Small intestine (tissue), 7 donors: ENCODE results near the gene PNKP. TPM values are rescaled to one million over a fixed set of nuclear protein-coding genes. Genes with fewer than 3 reads are reported as not detected.
A peak's percentile ranks its signal among the peaks of the same experiment; 100 is the strongest.

Experiments used
- DNase-seq, 2 donors: peaks; one replicate each; pipeline versions ENCODE4 v3.0.0 to v3.0.0-alpha.2; 2013
- FAIRE-seq: peaks from 2 replicates; lab custom pipeline; 2012; peaks lifted over from hg19 to GRCh38; lab: Jason Lieb, UNC
- H3K27ac ChIP-seq, 3 donors: one replicate each; pipeline ENCODE4 v1.5.1; 2013; ENCODE audit warnings: low read length in 2 of 3, mild to moderate bottlenecking in 2 of 3, control low read depth in 1 of 3, inconsistent platforms in 1 of 3, low read depth in 1 of 3, moderate library complexity in 1 of 3
- H3K27me3 ChIP-seq, 3 donors: one replicate each; pipeline ENCODE4 v1.6.1; 2013; ENCODE audit warnings: low read length in 3 of 3, inconsistent platforms in 1 of 3; ENCODE audit not compliant: control insufficient read depth in 3 of 3, insufficient read depth in 3 of 3
- H3K36me3 ChIP-seq, 3 donors: one replicate each; pipeline ENCODE4 v1.6.1; 2013; ENCODE audit warnings: low read length in 3 of 3, inconsistent platforms in 1 of 3, low read depth in 1 of 3, mild to moderate bottlenecking in 1 of 3, moderate library complexity in 1 of 3; ENCODE audit not compliant: control insufficient read depth in 3 of 3, insufficient read depth in 2 of 3
- H3K4me1 ChIP-seq, 3 donors: one replicate each; pipeline ENCODE4 v1.6.1; 2013; ENCODE audit warnings: low read length in 2 of 3, inconsistent platforms in 1 of 3, low read depth in 1 of 3, mild to moderate bottlenecking in 1 of 3, moderate library complexity in 1 of 3; ENCODE audit not compliant: control insufficient read depth in 3 of 3, insufficient read depth in 2 of 3
- H3K4me3 ChIP-seq, 3 donors: one replicate each; pipeline ENCODE4 v1.5.1; 2013; ENCODE audit warnings: low read length in 3 of 3, control low read depth in 1 of 3, inconsistent platforms in 1 of 3, low read depth in 1 of 3, mild to moderate bottlenecking in 1 of 3, moderate library complexity in 1 of 3
- H3K9me3 ChIP-seq, 2 donors: one replicate each; pipeline ENCODE4 v1.6.1; 2013; ENCODE audit warnings: low read depth in 1 of 2, low read length in 1 of 2; ENCODE audit not compliant: control insufficient read depth in 2 of 2, insufficient read depth in 1 of 2
- WGBS, 3 donors: extraction: QIAGEN DNeasy Blood & Tissue Kit; methylation state at CpG; one replicate each; pipeline ENCODE4 v1.1.7; 2013; 5-methylcytosine and 5-hydroxymethylcytosine counted together
- polyA plus RNA-seq, 4 donors: library from polyadenylated mRNA; stranded (reverse) in 3 of 4; unstranded in 1 of 4; fragments of 200-250 nt in 3 of 4; fragments of 120-200 nt in 1 of 4; gene quantifications; one replicate each; pipeline versions ENCODE4 v1.2.1 to v1.2.3, GENCODE V29; 2013
- donor health status: healthy with polysubstance abuse.
- donor health status: control.
- donor health status: control.
- donor health status: Bipolar disorder and iron deficiency.
- donor health status: healthy.

Gene PNKP
- polyA plus RNA-seq, 4 donors = 45.9 to 57.0 (median 49.7) TPM

- 1 to 2% (median 1%) methylated on average over 44 to 45 of the region's 45 CpGs for WGBS, 3 donors
- Histone ChIP-seq H3K9me3 (no peaks in the 10 kb centered on the region), H3K36me3 (peaks cover 0 to 3% (median 0%) of the 10 kb centered on the region in 3 donors), H3K27ac (peak within 1 kb of the TSS; percentile 4 to 82 (median 65)), H3K4me1 (peaks cover 0 to 13% (median 4%) of the 10 kb centered on the region in 3 donors), H3K27me3 (no peaks in the 10 kb centered on the region), H3K4me3 (peak within 1 kb of the TSS; percentile 26 to 56 (median 56))
- FAIRE-seq (no peak), DNase-seq (peak; percentile 96 to 97)
Observed at GRCh38 chr19:49812997-49813861, 54.1 kb downstream of the PNKP start, which contains the start of gene FUZ. TSS of gene FUZ (minus strand) at chr19:49813292. CDS start at chr19:49813106, 186 bp downstream.

GRCh38 chr19:49812452-49812996 is 54.9 kb downstream of the PNKP start:
- peak overlapping the region; percentile 26 to 56 (median 56) for H3K4me3 ChIP-seq
- no peaks in the 10 kb centered on the region for H3K9me3 ChIP-seq
- WGBS, 3 donors = 49 to 52% (median 51%) methylated on average over 11 of the region's 11 CpGs
- H3K27ac ChIP-seq = peak overlapping the region; percentile 4 to 82 (median 65)
- peaks cover 0 to 13% (median 4%) of the 10 kb centered on the region in 3 donors for H3K4me1 ChIP-seq
- FAIRE-seq (no peak), DNase-seq (no peak)
- no peaks in the 10 kb centered on the region for H3K27me3 ChIP-seq
- peaks cover 0 to 9% (median 0%) of the 10 kb centered on the region in 3 donors for H3K36me3 ChIP-seq

GRCh38 chr19:49811328-49811727 is 56.0 kb downstream of the PNKP start:
- H3K4me3 ChIP-seq = no peak overlapping the region
- no peaks in the 10 kb centered on the region for H3K9me3 ChIP-seq
- H3K4me1 ChIP-seq = peaks cover 0 to 16% (median 4%) of the 10 kb centered on the region in 3 donors
- DNase-seq (no peak), FAIRE-seq (no peak)
- no peak overlapping the region for H3K27ac ChIP-seq
- 97 to 98% (median 97%) methylated on average over 6 of the region's 6 CpGs for WGBS, 3 donors
- H3K36me3 ChIP-seq = peaks cover 0 to 20% (median 0%) of the 10 kb centered on the region in 3 donors
- no peaks in the 10 kb centered on the region for H3K27me3 ChIP-seq

Other genes starting within 250 kb of the PNKP start
- gene RRAS, start 227.4 kb downstream of the PNKP start, polyA plus RNA-seq = 100 to 1,000 TPM in 2 of 4 donors, 10 to 100 TPM in 2; 30.6 to 105 (median 85.5) TPM
- gene SCAF1, start 225.4 kb downstream of the PNKP start, polyA plus RNA-seq = 10 to 100 TPM; 10.5 to 36.2 (median 19.8) TPM
- 100 to 1,000 TPM in 2 of 4 donors, 10 to 100 TPM in 2; 92.1 to 255 (median 119) TPM for gene IRF3, start 201.7 kb downstream of the PNKP start, polyA plus RNA-seq
- gene BCL2L12, start 201.6 kb downstream of the PNKP start, polyA plus RNA-seq = 10 to 100 TPM; 11.2 to 36.6 (median 17.1) TPM
- gene PRMT1, start 190.3 kb downstream of the PNKP start, polyA plus RNA-seq = 100 to 1,000 TPM in 2 of 4 donors, 10 to 100 TPM in 2; 56.8 to 194 (median 94.7) TPM
- gene ADM5, start 178.0 kb downstream of the PNKP start, polyA plus RNA-seq = 1 to 10 TPM in 1 of 4 donors, under 1 TPM in 2, not detected in 1; 0.27 to 2.7 (median 0.84) TPM
- gene CPT1C, start 176.5 kb downstream of the PNKP start, polyA plus RNA-seq = 1 to 10 TPM in 2 of 4 donors, not detected in 2; 1.9 to 4.5 TPM
- under 1 TPM in 3 of 4 donors, not detected in 1; 0.07 to 0.54 (median 0.28) TPM for gene TSKS, start 104.3 kb downstream of the PNKP start, polyA plus RNA-seq
- gene AP2A1, start 100.6 kb downstream of the PNKP start, polyA plus RNA-seq = 10 to 100 TPM; 34.7 to 58.8 (median 53.6) TPM
- gene FUZ, start 54.3 kb downstream of the PNKP start, polyA plus RNA-seq = 10 to 100 TPM in 2 of 4 donors, 1 to 10 TPM in 2; 4.1 to 21.0 (median 10.0) TPM
- gene MED25, start 49.3 kb downstream of the PNKP start, polyA plus RNA-seq = 10 to 100 TPM; 26.7 to 58.7 (median 41.2) TPM
- gene PTOV1, start 16.4 kb downstream of the PNKP start, polyA plus RNA-seq = 100 to 1,000 TPM in 2 of 4 donors, 10 to 100 TPM in 2; 71.4 to 137 (median 88.0) TPM
- gene AKT1S1, start 9.8 kb upstream of the PNKP start, polyA plus RNA-seq = 10 to 100 TPM; 30.6 to 54.9 (median 37.5) TPM
- gene TBC1D17, start 10.1 kb upstream of the PNKP start, polyA plus RNA-seq = 10 to 100 TPM; 23.6 to 52.6 (median 36.4) TPM
- 1 to 10 TPM in 3 of 4 donors, not detected in 1; 1.0 to 3.8 (median 1.3) TPM for gene IL4I1, start 29.3 kb upstream of the PNKP start, polyA plus RNA-seq
- gene ATF5, start 61.6 kb upstream of the PNKP start, polyA plus RNA-seq = 10 to 100 TPM; 40.2 to 51.7 (median 46.6) TPM
- gene NUP62, start 61.9 kb upstream of the PNKP start, polyA plus RNA-seq = 10 to 100 TPM; 20.5 to 44.0 (median 27.9) TPM
- 10 to 100 TPM in 1 of 4 donors, 1 to 10 TPM in 1, under 1 TPM in 2; 0.45 to 37.2 (median 0.80) TPM for gene SIGLEC11, start 93.6 kb upstream of the PNKP start, polyA plus RNA-seq
- gene VRK3, start 157.8 kb upstream of the PNKP start, polyA plus RNA-seq = 10 to 100 TPM; 39.8 to 63.3 (median 48.9) TPM
- 1 to 10 TPM; 1.6 to 7.2 (median 2.3) TPM for gene ZNF473, start 158.4 kb upstream of the PNKP start, polyA plus RNA-seq